PFSK-1 (cell line): ENCODE results near the gene BCL2.

ENCODE experiments used
- POLR2AphosphoS5 ChIP-seq: IDR thresholded peaks from 2 replicates; pipeline ENCODE4 v1.6.1; 2012; ENCODE audit warnings: low read depth, mild to moderate bottlenecking, control low read depth, low read length, moderate library complexity
- SIN3A ChIP-seq: IDR thresholded peaks from 2 replicates; pipeline ENCODE4 v1.6.1; 2012; ENCODE audit warnings: mild to moderate bottlenecking, low read length, moderate library complexity, borderline replicate concordance; ENCODE audit not compliant: insufficient read depth
- TAF1 ChIP-seq: IDR thresholded peaks from 2 replicates; pipeline ENCODE4 v1.6.1; 2012; ENCODE audit warnings: low read length, control low read depth, borderline replicate concordance; ENCODE audit not compliant: insufficient read depth
- TF ChIP-seq, protein P1 (sequence below), 2 experiments: IDR thresholded peaks; 2 replicates each; pipeline versions ENCODE4 v1.6.1 to v1.8.0; 2011 to 2012; ENCODE audit warnings: low read depth in 2 of 2, low read length in 2 of 2, control low read depth in 1 of 2, inconsistent platforms in 1 of 2, mild to moderate bottlenecking in 1 of 2, moderate library complexity in 1 of 2; ENCODE audit not compliant: insufficient read depth in 1 of 2

DNA sequence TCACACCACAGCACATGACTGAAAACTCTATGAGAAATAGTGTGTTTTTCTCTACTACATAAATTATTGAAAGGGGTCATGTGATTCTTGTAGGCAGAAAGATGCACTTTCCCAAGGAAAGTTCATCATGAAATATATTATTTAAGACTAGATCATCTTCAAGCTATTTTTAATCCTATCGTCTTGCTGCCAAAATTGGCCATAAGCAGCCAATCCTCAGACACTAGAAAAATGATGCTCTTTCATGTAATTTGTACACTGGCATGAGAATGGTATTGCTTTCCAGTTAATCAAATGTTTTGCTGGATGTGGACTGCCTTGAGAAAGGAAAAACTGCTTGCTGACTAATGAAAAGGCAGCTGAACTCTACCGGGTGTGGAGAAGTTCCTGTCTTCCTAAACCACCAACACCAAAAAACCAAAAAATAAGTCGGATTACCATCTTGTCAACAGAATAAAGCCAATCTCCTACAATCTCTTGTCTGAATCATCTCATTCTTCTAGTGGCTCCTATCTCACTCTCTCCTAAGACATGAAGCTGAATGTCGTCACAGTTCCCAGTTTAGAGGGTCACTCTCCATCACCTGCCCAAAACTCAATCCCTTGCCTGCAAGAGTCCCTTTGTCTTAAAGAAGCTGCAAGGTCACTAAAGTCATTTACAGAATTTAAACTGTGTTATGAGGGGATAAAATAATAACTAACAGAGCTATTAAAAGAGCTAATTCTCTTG, 5.3 kb downstream of the BCL2 start:
- TF ChIP-seq POLR2AphosphoS5: no peak
- TF ChIP-seq, protein P1, sequence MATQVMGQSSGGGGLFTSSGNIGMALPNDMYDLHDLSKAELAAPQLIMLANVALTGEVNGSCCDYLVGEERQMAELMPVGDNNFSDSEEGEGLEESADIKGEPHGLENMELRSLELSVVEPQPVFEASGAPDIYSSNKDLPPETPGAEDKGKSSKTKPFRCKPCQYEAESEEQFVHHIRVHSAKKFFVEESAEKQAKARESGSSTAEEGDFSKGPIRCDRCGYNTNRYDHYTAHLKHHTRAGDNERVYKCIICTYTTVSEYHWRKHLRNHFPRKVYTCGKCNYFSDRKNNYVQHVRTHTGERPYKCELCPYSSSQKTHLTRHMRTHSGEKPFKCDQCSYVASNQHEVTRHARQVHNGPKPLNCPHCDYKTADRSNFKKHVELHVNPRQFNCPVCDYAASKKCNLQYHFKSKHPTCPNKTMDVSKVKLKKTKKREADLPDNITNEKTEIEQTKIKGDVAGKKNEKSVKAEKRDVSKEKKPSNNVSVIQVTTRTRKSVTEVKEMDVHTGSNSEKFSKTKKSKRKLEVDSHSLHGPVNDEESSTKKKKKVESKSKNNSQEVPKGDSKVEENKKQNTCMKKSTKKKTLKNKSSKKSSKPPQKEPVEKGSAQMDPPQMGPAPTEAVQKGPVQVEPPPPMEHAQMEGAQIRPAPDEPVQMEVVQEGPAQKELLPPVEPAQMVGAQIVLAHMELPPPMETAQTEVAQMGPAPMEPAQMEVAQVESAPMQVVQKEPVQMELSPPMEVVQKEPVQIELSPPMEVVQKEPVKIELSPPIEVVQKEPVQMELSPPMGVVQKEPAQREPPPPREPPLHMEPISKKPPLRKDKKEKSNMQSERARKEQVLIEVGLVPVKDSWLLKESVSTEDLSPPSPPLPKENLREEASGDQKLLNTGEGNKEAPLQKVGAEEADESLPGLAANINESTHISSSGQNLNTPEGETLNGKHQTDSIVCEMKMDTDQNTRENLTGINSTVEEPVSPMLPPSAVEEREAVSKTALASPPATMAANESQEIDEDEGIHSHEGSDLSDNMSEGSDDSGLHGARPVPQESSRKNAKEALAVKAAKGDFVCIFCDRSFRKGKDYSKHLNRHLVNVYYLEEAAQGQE (IDR thresholded peaks at IDR 0.05; ENCODE audit: insufficient read depth in 1 of 2, low read depth in 2 of 2, low read length in 2 of 2): no peak
- no peak for TF ChIP-seq SIN3A
- TF ChIP-seq TAF1: no peak
